Neural progenitor cell (in vitro differentiated cells): Measurements from ENCODE around the gene DIS3L2. TPM values are rescaled to one million over a fixed set of nuclear protein-coding genes. Genes with fewer than 3 reads are reported as not detected.

Source experiments
- DNase-seq: peaks from one replicate; pipeline ENCODE4 v3.0.0-alpha.2; 2016; ENCODE audit warnings: low spot score
- H2AFZ ChIP-seq: fragments of 200-600 bp; sonication (generic); replicated peaks from 2 replicates; pipeline ENCODE4 v1.6.1; 2016; ENCODE audit warnings: antibody characterized with exemption
- H3F3A ChIP-seq: fragments of 200-600 bp; sonication (generic); 2 replicates; pipeline ENCODE4 v1.6.1; 2016; ENCODE audit warnings: antibody characterized with exemption, low read depth
- H3K27ac ChIP-seq: fragments of 200-600 bp; sonication (generic); 2 replicates; pipeline ENCODE4 v1.5.1; 2016; ENCODE audit warnings: mild to moderate bottlenecking
- H3K27me3 ChIP-seq: fragments of 200-600 bp; sonication (generic); 2 replicates; pipeline ENCODE4 v1.6.1; 2016; ENCODE audit warnings: mild to moderate bottlenecking, moderate library complexity
- H3K36me3 ChIP-seq: fragments of 200-600 bp; sonication (generic); 2 replicates; pipeline ENCODE4 v1.5.1; 2016
- H3K4me1 ChIP-seq: fragments of 200-600 bp; sonication (generic); 2 replicates; pipeline ENCODE4 v1.6.1; 2016; ENCODE audit warnings: mixed run types
- H3K4me2 ChIP-seq: fragments of 200-600 bp; sonication (generic); 2 replicates; pipeline ENCODE4 v1.6.1; 2016
- H3K4me3 ChIP-seq: fragments of 200-600 bp; sonication (generic); 2 replicates; pipeline ENCODE4 v1.5.1; 2016
- H3K79me2 ChIP-seq: fragments of 200-600 bp; sonication (generic); 2 replicates; pipeline ENCODE4 v1.6.1; 2016; ENCODE audit warnings: low read depth
- H3K9ac ChIP-seq: fragments of 200-600 bp; sonication (generic); 2 replicates; pipeline ENCODE4 v1.6.1; 2016
- H3K9me3 ChIP-seq: fragments of 200-600 bp; sonication (generic); 2 replicates; pipeline ENCODE4 v1.5.1; 2016; ENCODE audit warnings: low read depth
- H4K20me1 ChIP-seq: fragments of 200-600 bp; sonication (generic); 2 replicates; pipeline ENCODE4 v1.6.1; 2016; ENCODE audit warnings: low read depth
- H3K27ac Mint-ChIP-seq: 3 replicates; pipeline ENCODE4 v1.8.0; 2021; ENCODE audit warnings: mixed read lengths
- H3K27me3 Mint-ChIP-seq: 2 replicates; pipeline ENCODE4 v1.8.0; 2022; ENCODE audit warnings: low read depth, mild to moderate bottlenecking, inconsistent platforms, moderate library complexity, mixed read lengths; ENCODE audit not compliant: insufficient read depth
- H3K36me3 Mint-ChIP-seq: 3 replicates; pipeline ENCODE4 v1.8.0; 2021; ENCODE audit warnings: mixed read lengths
- H3K4me1 Mint-ChIP-seq: 3 replicates; pipeline ENCODE4 v1.8.0; 2021; ENCODE audit warnings: mixed read lengths
- H3K4me3 Mint-ChIP-seq: 3 replicates; pipeline ENCODE4 v1.8.0; 2021; ENCODE audit warnings: mild to moderate bottlenecking, moderate library complexity, mixed read lengths
- H3K9me3 Mint-ChIP-seq: 3 replicates; pipeline ENCODE4 v1.8.0; 2020; ENCODE audit warnings: mixed read lengths
- EZH2 ChIP-seq: fragments of 200-600 bp; sonication (generic); IDR thresholded peaks from 2 replicates; pipeline ENCODE4 v1.6.1; 2017; ENCODE audit warnings: antibody characterized with exemption, mild to moderate bottlenecking, moderate library complexity
- EZH2phosphoT487 ChIP-seq: fragments of 200-600 bp; sonication (generic); IDR thresholded peaks from 2 replicates; pipeline ENCODE4 v1.6.1; 2017; ENCODE audit warnings: antibody characterized with exemption
- total RNA-seq: library from RNA; depleted of rRNA; stranded (reverse); fragments of >200 nt; gene quantifications from 2 replicates; pipeline ENCODE4 v1.2.3, GENCODE V29; 2015; ENCODE audit warnings: low replicate concordance
- TF ChIP-seq, protein P1 (sequence below): fragments of 200-600 bp; sonication (generic); IDR thresholded peaks from 2 replicates; pipeline ENCODE4 v1.5.1; 2017; ENCODE audit warnings: antibody characterized with exemption, mild to moderate bottlenecking

Gene DIS3L2
- total RNA-seq, 1 donor from 2014 or later, result 23.2 TPM

DNA sequence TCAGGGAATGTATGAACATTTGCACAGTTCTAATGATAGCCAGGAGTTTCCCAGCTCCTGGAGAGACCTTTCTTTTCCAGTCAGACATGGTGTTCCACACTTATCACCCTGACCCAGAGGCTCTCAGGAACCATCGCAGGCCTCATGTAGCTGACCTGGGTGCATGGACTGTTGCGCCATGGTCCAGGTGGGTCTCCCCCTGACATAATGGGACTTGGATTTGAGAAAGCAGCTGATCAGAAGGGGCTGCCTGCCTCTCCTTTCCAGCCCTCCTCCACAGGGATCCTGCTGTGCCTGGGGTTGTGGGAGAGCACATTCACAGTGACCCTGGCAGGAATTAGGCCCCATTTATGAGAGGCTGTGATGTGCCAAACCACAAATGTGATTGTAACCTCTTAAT lies 283.6 kb downstream of the DIS3L2 start:
- no peak for TF ChIP-seq EZH2phosphoT487
- TF ChIP-seq, protein P1, sequence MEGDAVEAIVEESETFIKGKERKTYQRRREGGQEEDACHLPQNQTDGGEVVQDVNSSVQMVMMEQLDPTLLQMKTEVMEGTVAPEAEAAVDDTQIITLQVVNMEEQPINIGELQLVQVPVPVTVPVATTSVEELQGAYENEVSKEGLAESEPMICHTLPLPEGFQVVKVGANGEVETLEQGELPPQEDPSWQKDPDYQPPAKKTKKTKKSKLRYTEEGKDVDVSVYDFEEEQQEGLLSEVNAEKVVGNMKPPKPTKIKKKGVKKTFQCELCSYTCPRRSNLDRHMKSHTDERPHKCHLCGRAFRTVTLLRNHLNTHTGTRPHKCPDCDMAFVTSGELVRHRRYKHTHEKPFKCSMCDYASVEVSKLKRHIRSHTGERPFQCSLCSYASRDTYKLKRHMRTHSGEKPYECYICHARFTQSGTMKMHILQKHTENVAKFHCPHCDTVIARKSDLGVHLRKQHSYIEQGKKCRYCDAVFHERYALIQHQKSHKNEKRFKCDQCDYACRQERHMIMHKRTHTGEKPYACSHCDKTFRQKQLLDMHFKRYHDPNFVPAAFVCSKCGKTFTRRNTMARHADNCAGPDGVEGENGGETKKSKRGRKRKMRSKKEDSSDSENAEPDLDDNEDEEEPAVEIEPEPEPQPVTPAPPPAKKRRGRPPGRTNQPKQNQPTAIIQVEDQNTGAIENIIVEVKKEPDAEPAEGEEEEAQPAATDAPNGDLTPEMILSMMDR, result no peak
- no peak for TF ChIP-seq EZH2
- Mint-ChIP-seq H3K4me3 (no peak overlapping the region), H3K27me3 (peaks cover 2% of the 10 kb centered on the region), H3K4me1 (peaks cover 18% of the 10 kb centered on the region), H3K27ac (no peak overlapping the region), H3K9me3 (no peaks in the 10 kb centered on the region), H3K36me3 (peaks cover 5% of the 10 kb centered on the region)
- Histone ChIP-seq H3K27me3 (no peaks in the 10 kb centered on the region), H3K9ac (no peak overlapping the region), H3K4me2 (no peak overlapping the region), H4K20me1 (peaks cover 3% of the 10 kb centered on the region), H3K4me3 (no peak overlapping the region), H3F3A (no peaks in the 10 kb centered on the region), H3K36me3 (no peaks in the 10 kb centered on the region), H3K4me1 (no peaks in the 10 kb centered on the region), H3K9me3 (no peaks in the 10 kb centered on the region), H2AFZ (no peak overlapping the region), H3K27ac (no peak overlapping the region), H3K79me2 (no peaks in the 10 kb centered on the region)
- no peak for DNase-seq

DNA sequence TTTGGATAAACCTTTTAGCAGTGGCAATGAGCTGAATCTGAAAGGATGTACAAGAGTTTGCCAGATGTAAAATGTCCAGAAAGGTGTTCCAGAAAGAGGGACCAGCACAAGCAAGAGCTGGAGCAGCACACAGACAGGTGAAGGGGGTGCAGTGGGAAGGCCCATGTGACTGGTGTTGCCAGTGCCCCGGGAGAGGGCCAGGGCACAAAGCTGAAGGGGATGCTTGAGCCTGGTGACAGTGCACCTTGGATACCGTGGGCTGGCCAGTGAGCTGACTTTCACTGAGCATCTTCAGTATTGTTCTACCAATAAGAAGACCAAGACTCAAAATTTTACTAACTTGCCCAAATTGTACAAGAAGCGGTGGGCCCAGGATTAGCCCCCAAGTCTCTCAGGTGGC lies 284.7 kb downstream of the DIS3L2 start:
- Histone ChIP-seq H2AFZ (no peak overlapping the region), H3K27me3 (no peaks in the 10 kb centered on the region), H4K20me1 (peaks cover 3% of the 10 kb centered on the region), H3K36me3 (no peaks in the 10 kb centered on the region), H3K4me2 (no peak overlapping the region), H3K79me2 (no peaks in the 10 kb centered on the region), H3F3A (no peaks in the 10 kb centered on the region), H3K9ac (no peak overlapping the region), H3K27ac (no peak overlapping the region), H3K9me3 (no peaks in the 10 kb centered on the region), H3K4me3 (no peak overlapping the region), H3K4me1 (no peaks in the 10 kb centered on the region)
- Mint-ChIP-seq H3K4me1 (peaks cover 13% of the 10 kb centered on the region), H3K36me3 (peaks cover 2% of the 10 kb centered on the region), H3K9me3 (no peaks in the 10 kb centered on the region), H3K27ac (no peak overlapping the region), H3K4me3 (no peak overlapping the region), H3K27me3 (peaks cover under 1% of the 10 kb centered on the region)
- no peak for TF ChIP-seq EZH2
- TF ChIP-seq, protein P1, result no peak
- no peak for TF ChIP-seq EZH2phosphoT487
- no peak for DNase-seq

DNA sequence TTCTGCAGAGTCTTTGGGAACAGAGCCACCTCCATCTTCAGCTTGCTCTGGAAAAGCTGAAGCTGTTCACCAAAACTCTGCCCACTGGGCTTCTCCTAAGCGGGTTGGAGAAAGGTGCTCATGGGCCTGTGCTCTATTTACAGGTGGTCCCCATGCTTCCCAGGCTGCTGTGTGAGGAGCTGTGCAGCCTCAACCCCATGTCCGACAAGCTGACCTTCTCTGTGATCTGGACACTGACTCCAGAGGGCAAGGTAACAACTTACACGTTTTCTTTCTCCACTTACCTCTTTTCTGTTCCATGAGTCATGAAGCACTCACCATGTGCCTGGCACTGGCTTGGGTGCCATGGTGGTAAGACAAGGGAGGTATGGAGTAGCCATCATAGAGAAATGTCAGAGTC lies 287.6 kb downstream of the DIS3L2 start:
- DNase-seq, result no peak
- Mint-ChIP-seq H3K4me1 (peaks cover 13% of the 10 kb centered on the region), H3K36me3 (peaks cover 5% of the 10 kb centered on the region), H3K27me3 (no peaks in the 10 kb centered on the region), H3K27ac (no peak overlapping the region), H3K9me3 (no peaks in the 10 kb centered on the region), H3K4me3 (no peak overlapping the region)
- peaks cover 3% of the 10 kb centered on the region for H4K20me1 ChIP-seq
- no peak overlapping the region for H3K4me2 ChIP-seq
- H3K9ac ChIP-seq, result no peak overlapping the region
- no peak overlapping the region for H3K4me3 ChIP-seq
- no peaks in the 10 kb centered on the region for H3F3A ChIP-seq
- H3K4me1 ChIP-seq, result no peaks in the 10 kb centered on the region
- H3K36me3 ChIP-seq, result no peaks in the 10 kb centered on the region
- TF ChIP-seq, protein P1, result no peak
- TF ChIP-seq EZH2, result no peak
- no peak for TF ChIP-seq EZH2phosphoT487
- H3K9me3 ChIP-seq, result no peaks in the 10 kb centered on the region
- H2AFZ ChIP-seq, result no peak overlapping the region
- no peak overlapping the region for H3K27ac ChIP-seq
- H3K79me2 ChIP-seq, result no peaks in the 10 kb centered on the region
- H3K27me3 ChIP-seq, result no peaks in the 10 kb centered on the region
